HPDE6-E6E7 (cell line): ENCODE results near the gene RPRD1B.
A peak's percentile ranks its signal among the peaks of the same experiment; 100 is the strongest.
"Not testable (repeated sequence)": the region's sequence is repeated elsewhere in the genome, so short reads cannot be mapped to it uniquely, and the experiment has no call there.

Source experiments
- DNase-seq: peaks from one replicate; pipeline ENCODE4 v3.0.0; 2011; ENCODE audit warnings: missing footprints; ENCODE audit errors: extremely low spot score

RPRD1B gene

DNA sequence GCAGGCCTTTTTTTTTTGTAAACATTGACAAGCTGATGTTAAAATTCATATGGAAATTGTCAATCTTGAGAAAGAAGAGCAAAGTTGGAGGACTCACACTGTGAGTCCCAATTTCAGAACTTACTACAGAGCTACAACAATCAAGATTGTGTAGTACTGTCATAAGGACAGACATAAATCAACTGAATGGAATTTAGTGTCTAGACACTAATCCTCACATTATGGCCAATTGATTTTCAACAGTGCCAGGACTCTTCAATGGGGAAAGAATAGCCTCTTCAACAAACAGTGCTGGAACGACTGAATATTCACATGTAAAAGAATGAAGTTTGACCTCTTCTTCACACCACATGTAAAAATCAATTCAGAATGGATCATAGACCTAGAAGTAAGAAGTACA is 70.7 kb downstream of the RPRD1B start:
- no peak for DNase-seq

DNA sequence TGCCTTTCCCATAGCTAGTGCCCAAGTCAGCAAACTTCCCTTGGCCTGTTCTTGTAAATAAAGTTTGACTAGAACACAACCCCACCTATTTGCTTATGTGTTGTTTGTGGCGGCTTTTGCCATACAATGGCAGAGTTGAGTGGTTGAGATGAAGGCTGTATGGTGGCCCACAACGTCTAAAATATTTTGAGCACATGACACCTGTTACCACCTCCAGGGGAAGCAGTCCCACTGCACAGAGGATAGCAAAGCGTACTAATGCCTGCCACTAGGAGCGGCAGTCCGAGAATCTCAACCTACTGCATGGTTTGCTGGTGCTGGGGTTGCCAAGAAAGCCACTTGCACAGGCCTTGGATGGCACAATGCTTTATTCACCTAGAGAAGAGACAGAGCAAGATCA is 72.9 kb downstream of the RPRD1B start:
- DNase-seq: no peak

DNA sequence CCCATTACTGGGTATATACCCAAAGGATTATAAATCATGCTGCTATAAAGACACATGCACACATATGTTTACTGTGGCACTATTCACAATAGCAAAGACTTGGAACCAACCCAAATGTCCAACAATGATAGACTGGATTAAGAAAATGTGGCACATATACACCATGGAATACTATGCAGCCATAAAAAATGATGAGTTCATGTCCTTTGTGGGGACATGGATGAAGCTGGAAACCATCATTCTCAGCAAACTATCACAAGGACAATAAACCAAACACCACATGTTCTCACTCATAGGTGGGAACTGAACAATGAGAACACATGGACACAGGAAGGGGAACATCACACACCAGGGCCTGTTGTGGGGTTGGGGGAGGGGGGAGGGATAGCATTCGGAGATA is 73.8 kb downstream of the RPRD1B start:
- not testable (repeated sequence) for DNase-seq

DNA sequence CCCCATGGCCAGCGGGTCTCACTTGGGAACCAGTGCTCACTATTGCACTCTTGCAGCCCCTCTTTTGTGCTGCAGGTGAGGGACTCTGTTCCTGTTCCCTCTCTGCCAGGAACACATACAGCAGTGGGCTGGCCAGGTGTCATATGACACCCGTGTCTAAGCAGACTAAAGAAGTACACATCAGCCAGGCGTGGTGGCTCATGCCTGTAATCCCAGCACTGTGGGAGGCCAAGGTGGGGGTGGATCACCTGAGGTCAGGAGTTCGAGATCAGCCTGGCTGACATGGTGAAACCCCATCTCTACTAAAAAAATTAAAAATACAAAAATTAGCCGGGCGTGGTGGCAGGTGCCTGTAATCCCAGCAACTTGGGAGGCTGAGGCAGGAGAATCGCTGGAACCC is 74.4 kb downstream of the RPRD1B start:
- not testable (repeated sequence) for DNase-seq

DNA sequence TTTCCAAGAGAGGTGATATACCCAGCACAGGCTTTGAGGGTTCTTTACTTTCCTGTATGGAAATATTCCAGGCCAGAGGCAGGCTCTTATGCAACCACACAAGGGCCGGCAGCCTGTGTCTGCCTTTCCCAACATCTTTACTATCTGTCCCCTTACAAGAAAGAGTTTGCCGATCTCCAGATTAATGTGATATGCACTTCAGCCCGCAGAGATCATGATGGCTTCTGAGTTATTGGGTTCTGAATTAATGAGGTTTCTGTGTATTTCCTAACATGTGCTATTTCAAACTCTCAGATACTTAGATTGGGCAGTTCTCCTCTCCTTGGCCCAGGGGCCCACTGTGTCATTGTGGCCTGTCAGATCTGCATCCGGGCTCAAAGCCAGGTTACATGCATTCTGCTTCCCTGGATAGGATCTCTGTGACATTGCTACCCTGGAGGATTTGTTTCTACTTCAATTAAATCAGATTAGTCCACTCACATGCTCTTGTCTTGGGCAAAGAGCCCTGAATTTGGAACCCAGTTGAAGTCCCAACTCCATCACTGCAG is 75.0 kb downstream of the RPRD1B start:
- DNase-seq: no peak

DNA sequence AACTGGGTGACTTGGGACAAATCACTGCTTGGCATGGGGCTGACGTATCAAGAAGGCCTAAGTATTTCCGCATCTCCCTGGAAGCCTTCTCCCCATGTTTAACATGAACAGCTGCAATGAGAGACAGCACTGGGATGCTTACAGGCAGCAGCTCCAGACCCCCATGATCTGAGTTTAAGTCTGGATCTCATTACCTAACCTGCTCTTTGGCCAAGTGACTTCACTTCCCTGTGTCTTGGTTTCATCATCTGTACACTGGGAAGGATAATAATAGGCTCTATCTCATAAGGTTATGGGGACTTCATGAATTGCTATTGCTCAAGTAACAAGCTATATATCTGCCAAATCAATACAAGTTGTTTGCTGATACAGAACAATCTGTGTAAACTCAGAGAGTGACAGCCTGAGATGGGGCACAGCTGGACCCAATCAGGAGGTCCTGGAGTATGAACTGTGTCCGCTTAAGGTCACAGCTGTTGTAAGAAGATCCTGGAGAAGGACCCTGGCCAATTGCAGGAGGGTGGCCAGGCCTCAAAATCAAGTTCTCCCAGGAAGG is 75.5 kb downstream of the RPRD1B start:
- no peak for DNase-seq

DNA sequence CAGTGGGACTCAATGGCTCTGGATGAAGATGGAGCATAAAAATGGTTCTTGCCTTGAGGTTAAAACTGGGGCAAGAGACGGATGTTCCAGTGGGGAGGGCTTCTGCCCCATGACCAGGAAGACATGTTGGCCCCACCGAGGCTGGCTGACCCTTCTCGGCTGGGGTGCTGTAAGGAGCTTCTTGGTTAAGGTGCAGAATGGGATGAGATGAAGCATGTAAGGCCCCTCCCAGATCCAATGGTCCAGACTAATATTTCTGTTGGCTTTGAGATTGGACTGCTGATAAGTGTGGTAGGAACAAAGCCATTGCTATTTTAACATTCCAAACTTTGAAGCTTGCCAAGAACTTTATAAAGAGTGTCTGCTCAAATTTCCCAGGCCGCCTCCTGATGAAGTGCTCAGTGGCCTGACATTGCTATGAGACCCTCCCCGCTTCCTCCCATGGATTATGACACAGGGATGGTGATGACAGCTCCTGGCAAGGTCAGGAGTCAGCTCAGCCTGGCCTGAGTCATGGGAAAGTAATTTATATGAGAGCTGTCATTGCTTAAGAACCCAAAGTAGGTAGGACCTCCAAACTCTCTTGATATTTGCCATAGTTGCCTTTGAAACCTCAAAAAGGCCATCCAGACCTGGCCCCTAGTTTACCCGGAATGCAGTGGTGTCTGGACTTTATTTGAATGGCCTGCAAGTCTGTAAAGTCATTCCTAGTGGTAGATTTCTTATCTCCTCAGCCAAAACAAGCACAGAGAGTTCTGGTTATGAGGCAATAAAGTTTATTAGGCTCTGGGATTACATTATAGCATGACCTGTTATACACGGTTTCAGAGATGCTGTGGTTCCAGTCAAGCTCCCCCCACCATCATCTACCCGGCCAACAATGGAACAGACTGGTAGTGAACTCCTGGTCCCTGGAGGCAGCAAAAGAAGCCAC is 76.3 kb downstream of the RPRD1B start:
- DNase-seq: peak; percentile 90

DNA sequence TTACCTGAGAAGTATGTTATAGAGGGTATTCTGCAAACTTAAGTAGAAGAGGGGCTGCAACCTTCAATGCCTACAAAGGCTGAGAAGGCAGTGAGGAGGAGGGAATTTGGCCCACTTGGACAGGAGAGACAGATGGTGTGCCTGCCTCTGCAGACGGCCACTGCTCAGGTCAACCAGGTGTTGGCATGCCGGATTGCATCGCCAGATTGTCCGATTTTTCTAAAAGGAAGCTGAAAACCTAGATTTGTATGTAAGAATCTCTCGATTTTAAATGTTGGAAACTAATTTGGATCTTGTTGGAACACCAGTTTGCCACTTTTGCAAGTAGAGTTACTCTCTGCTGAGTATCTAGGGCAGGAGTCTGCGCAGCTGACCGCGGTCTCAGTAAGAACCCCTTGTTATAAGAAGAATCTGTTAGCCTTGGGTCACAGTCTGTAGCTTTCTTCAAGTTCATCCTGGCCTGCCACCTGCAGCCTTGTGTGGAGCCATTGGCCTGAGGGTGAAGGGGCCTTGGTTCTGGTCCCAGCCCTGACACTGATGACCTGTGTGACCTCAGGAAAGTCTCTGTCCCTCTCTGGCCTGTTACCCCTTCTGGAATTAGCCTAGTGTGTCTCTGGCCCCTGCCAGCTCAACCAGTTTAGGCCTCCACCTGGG is 77.1 kb downstream of the RPRD1B start:
- no peak for DNase-seq

DNA sequence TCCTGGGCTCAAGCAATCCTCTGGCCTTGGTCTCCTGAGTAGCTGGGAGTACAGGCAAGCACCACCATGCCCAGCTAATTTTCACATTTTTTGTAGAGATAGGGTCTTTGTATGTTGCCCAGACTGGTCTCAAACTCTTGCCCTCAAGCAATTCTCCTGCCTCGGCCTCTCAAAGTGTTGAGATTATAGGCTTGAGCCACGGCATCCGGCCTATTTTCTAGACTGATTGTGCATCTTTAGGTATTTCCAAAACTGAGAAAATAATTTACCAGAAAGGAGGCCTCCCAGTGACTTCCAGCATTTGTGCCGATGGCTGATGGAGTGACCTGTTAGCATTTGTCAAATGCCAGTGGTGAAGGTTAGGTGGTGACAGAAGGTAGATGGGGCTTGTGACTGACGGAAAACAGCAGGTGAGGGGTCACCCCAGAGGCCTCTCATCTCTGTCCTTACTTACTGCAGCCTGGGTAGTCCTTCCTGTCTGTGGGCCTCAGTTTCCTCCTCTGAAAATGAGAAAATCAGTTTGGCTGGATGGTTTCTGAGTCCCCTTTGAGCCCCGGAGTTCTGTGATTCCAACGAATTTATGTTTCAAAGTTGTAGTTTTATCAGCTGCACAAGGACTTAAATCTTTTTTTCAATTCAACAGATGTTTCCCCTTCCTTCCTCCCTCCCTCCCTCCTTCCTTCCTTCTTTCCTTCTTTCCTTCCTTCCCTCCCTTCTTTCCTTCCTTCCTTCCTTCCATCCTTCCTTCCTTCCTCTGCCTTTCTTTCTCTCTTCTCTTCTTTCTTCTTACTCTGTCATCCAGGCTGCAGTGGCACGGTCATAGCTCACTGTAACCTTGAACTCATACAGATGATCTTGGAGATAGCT is 78.1 kb downstream of the RPRD1B start:
- no peak for DNase-seq

DNA sequence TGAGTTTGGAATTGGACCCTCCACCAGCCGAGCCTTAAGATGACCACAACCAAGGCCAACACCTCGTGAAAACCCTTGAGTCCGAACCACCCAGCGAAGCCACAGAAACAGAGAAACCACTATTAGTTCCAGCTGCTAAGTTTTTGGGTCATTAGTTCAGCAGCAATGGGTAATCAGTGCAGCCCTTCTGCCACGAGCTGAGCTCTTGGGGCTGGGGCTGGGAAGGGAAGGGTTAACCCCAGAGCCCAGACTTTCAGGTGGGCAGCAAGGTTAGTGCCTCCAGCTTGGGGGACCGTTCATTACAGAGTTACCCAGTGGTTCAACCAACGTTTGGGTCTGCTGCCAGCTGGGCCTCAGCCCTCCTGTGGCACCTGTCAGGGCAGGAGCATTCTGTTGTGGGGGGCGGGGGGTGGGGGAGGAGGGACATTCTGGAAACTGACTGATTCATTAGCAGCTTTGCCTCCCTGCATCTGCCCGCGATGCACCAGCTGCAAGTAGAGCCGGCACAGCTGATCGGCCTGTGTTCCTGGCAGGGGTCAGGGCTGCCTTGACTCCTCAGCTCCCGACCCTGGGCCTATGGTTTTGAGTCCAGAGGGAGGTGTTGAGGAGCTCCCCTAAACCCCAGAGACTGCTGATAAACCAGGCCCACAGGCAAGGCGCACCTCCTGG is 78.8 kb downstream of the RPRD1B start:
- DNase-seq: no peak

DNA sequence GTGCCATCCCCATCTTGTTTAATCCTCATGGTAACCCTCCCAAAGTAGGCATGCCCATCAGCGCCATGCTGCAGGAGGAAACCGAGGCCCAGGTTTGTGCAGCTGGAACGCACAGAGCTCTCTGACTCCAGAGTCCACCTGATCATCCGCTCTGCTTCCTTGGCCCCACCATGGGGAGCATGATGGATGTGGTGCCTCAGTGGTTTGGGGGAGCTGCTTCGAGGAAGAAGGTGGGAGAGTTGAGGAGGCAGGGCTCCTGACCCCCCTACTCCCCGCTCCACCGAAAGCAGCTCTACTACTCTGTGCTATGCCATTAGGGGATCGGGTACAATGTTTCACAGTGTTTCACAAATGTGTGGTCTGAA is 79.4 kb downstream of the RPRD1B start:
- DNase-seq: no peak

DNA sequence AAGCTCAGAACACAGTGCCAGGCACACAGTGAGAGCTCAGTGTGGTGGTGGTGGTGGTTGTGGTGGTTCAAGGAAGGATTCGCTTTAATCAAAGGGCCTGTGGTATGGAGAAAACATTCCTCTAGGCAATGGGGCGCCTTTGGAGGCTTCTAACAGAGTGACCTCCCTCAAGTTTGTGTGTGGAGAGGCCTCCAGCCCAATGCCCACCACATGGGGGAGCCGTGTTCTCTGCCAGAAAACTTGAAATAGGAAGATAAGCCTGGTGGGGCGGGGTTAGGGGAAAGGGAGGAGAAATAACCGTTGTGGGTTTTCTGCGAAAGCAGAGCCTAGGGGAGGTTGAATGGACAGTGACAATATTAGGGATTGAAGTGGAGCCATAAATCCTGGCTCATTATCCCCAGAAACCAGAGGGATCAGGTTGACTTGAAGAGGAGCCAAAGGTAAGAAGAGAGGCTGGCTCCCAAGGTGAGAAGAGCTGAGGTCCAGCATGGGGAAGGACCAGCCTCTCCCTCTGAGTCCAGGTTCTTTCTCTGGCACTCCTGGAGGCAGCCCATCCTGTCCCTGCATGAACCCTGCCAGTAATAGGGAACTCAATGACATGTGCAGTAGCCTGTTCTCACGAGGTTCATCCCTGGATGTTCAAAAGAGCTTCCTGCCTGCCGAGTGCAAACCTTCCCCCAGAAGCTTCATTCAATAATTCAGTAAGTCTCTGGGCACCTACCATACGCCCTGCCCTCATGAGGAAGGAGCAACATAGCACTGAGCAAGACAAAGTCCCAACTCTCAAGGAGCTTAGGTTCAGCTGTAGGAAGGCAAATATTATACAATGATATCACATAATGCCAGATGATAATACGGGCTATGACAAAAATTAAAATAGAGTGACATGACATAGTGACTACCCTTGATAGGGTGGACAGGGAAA is 80.1 kb downstream of the RPRD1B start:
- DNase-seq: no peak

DNA sequence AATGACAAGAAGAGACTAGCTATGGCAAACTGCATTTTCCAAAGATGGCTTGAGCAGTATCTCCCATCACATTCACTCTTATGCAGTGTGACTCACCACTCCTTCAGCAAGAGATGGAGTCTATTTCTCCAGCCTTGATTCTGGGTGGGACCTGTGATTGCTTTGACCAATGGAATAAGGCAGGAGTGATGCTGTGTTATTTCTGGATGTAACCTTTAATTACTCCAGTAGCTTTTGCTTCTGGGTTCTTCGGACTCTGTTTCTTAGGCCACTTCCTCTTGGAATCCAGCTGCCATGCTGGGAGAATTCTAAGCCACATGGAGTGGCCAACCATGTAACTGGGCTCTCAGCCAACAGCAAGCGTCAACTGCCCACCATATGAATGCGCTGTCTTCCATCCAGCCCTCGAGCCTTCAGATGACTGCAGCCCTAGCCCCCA is 80.8 kb downstream of the RPRD1B start:
- DNase-seq: no peak

DNA sequence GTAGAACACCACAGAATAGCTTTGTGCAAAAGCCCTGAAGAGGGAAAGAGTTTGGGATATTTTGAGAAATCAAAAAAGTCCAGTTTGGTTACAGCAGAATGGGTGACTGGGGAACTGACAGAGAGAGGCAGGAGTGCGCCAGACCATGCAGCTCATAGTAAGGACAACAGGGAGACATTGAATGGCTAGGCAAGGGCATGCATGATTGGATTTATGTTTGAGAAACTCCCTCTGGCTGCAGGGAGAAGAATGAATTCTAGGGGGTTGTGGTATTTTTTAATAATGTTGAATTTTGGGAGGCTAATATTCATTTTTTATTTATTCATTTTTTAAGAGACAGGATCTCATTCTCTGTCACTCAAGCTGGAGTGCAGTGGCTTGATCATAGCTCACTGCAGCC is 81.7 kb downstream of the RPRD1B start:
- no peak for DNase-seq

DNA sequence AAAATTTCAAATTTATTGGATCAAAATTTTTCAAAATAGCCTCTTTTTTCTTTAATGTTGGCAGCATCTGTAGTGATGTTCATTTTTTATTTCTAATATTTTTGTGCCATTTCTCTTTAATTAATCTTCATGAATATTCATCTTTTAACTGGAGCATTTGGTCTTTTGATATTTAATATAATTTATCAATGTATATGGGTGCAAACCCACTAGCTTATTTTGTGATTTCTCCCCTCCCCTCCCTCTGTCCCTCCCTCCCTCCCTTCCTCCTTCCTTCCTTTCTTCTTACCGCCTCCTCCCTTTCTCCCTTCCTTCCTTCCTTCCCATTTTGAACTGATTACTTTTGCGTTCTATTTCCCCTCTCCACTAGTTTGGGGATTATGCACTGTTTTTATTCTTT is 82.3 kb downstream of the RPRD1B start:
- no peak for DNase-seq

DNA sequence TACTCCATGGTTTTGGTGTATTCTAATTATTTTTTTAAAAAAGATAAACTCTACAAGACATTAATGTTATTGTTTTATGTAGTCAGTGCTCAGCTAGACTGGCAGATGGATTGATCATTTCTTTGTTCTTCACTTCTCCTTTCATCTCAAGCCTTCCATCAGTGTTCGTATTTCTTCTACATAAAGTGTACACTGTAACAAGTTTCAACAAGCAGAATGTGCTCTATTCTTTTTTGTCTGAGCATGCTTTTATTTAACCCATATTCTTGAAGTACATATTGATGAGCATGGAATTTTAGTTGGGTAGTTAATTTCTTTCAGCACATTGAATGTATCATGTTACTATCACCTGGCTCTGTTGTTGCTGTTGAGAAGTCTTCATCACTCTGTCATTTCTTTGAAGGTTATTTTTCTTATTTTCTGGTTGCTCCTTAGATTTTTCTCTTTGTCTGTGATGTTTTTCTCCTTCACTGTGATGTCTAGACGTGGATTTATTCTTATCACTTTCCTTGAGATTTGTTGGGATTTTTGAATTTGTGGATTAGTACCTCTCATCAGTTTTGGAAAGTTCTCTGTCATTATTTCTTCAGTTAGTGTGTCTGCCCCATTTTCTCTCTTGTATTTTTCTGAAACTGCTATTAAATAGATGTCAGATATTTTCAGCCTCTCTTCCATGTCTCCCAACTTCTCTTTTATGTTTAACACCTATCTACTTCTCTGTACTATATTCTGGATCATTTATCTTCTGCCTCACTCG is 83.0 kb downstream of the RPRD1B start:
- DNase-seq: no peak

DNA sequence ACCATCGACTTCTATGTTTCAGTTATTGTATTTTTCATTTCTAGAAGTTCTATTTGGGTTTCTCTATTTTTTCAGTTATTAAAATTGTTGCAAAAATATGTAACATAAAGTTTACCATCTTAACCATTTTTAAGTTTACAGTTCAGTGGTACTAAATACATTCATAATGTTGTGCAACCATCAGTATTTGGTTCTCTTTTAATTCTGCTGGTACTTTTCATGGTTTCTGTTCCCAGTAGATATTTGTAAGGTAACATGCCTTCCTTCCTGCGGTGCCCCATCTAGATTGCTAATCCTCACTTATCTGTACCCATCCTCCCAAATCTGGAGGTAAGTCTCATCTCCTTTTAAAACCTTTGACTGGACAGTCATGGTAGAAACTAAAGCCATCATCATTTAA is 83.7 kb downstream of the RPRD1B start:
- DNase-seq: no peak

DNA sequence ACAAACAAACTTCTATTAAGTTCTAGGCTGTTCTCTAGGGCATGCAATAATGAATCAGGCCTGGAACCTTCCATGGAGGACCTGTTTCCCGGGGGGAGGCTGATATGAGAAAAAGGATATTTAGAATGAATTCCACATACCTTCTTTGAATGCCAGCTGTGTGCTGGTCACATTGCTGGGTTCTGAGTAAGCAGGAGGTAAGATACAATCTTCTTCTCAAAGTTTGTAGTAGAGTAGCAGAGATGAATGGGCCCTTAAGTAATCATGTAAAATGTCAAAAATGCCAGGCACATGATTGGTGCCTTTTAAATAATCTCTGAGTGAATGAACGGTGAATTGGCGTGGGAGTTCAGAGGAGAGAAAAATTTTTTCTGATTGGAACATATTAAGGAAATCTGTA is 84.1 kb downstream of the RPRD1B start:
- DNase-seq: no peak

DNA sequence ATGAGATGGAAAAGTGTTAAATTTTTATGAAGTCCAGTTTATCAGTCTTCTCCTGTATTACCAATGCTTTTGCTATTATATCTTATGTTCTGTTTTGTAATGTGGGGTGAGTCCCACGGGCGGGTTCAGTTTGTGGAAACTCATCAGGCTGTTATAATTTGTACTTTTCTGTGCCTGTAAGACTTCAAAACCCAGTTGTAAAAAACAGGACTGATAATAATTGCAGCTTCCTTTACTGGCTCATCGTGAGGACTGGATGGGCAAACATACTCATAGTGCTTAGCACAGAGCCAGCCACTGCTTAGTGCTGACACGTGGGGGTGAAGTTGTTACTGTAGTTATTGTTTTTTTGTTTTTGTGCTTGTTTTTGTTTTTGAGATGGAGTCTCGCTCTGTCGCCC is 85.9 kb downstream of the RPRD1B start:
- DNase-seq: no peak
